Measurements from ENCODE around the gene HES4. TPM values are rescaled to one million over a fixed set of nuclear protein-coding genes. Genes with fewer than 3 reads are reported as not detected.

HES4 gene
- total RNA-seq, 2 donors from 2014 or later = 2.5 TPM; not detected in 1

GRCh38 chr1:975896-976683, 23.8 kb downstream of the HES4 start:
- Mint-ChIP-seq H3K27me3 (peaks cover 4% of the 10 kb centered on the region), H3K27ac (no peak overlapping the region), H3K4me3 (no peak overlapping the region), H3K4me1 (peaks cover 6% of the 10 kb centered on the region), H3K9me3 (no peaks in the 10 kb centered on the region), H3K36me3 (ENCODE audit: low read depth) (no peaks in the 10 kb centered on the region)
- peak; percentile 90 for ATAC-seq (replicated peaks)

GRCh38 chr1:975365-975764, 24.5 kb downstream of the HES4 start:
- ATAC-seq (replicated peaks) = no peak
- Mint-ChIP-seq H3K27me3 (peaks cover 4% of the 10 kb centered on the region), H3K27ac (no peak overlapping the region), H3K4me3 (no peak overlapping the region), H3K4me1 (peaks cover 6% of the 10 kb centered on the region), H3K9me3 (no peaks in the 10 kb centered on the region), H3K36me3 (ENCODE audit: low read depth) (no peaks in the 10 kb centered on the region)

GRCh38 chr1:974687-975328, 25.1 kb downstream of the HES4 start:
- Mint-ChIP-seq H3K27ac (no peak overlapping the region), H3K4me3 (no peak overlapping the region), H3K27me3 (peaks cover 4% of the 10 kb centered on the region), H3K9me3 (no peaks in the 10 kb centered on the region), H3K4me1 (peaks cover 6% of the 10 kb centered on the region), H3K36me3 (ENCODE audit: low read depth) (no peaks in the 10 kb centered on the region)
- ATAC-seq (replicated peaks) = no peak

- Mint-ChIP-seq H3K9me3 (no peaks in the 10 kb centered on the region), H3K4me3 (no peak overlapping the region), H3K27me3 (peaks cover 4% of the 10 kb centered on the region), H3K27ac (no peak overlapping the region), H3K4me1 (peaks cover 6% of the 10 kb centered on the region), H3K36me3 (ENCODE audit: low read depth) (no peaks in the 10 kb centered on the region)
- no peak for ATAC-seq (replicated peaks)
Measured at GRCh38 chr1:974293-974640, 25.6 kb downstream of the HES4 start.

- ATAC-seq (replicated peaks) = no peak
- no peak overlapping the region for H3K27ac Mint-ChIP-seq
- H3K27me3 Mint-ChIP-seq = peaks cover 4% of the 10 kb centered on the region
- no peak overlapping the region for H3K4me3 Mint-ChIP-seq
- H3K36me3 Mint-ChIP-seq (ENCODE audit: low read depth) = no peaks in the 10 kb centered on the region
- H3K4me1 Mint-ChIP-seq = peaks cover 6% of the 10 kb centered on the region
- no peaks in the 10 kb centered on the region for H3K9me3 Mint-ChIP-seq
Measured at GRCh38 chr1:973459-974292, 26.2 kb downstream of the HES4 start.

- no peaks in the 10 kb centered on the region for H3K9me3 Mint-ChIP-seq
- H3K4me1 Mint-ChIP-seq = peaks cover 6% of the 10 kb centered on the region
- H3K36me3 Mint-ChIP-seq (ENCODE audit: low read depth) = no peaks in the 10 kb centered on the region
- H3K27me3 Mint-ChIP-seq = peaks cover 4% of the 10 kb centered on the region
- no peak overlapping the region for H3K4me3 Mint-ChIP-seq
- ATAC-seq (replicated peaks) = no peak
- no peak overlapping the region for H3K27ac Mint-ChIP-seq
Measured at GRCh38 chr1:972726-973458, 27.0 kb downstream of the HES4 start.

GRCh38 chr1:971751-972506, 28.0 kb downstream of the HES4 start:
- Mint-ChIP-seq H3K9me3 (no peaks in the 10 kb centered on the region), H3K4me3 (no peak overlapping the region), H3K27ac (no peak overlapping the region), H3K27me3 (peaks cover 4% of the 10 kb centered on the region), H3K36me3 (ENCODE audit: low read depth) (no peaks in the 10 kb centered on the region), H3K4me1 (peaks cover 6% of the 10 kb centered on the region)
- no peak for ATAC-seq (replicated peaks)

GRCh38 chr1:970973-971730, 28.7 kb downstream of the HES4 start:
- Mint-ChIP-seq H3K27ac (no peak overlapping the region), H3K27me3 (peaks cover 4% of the 10 kb centered on the region), H3K4me1 (peaks cover 6% of the 10 kb centered on the region), H3K36me3 (ENCODE audit: low read depth) (no peaks in the 10 kb centered on the region), H3K4me3 (no peak overlapping the region), H3K9me3 (no peaks in the 10 kb centered on the region)
- no peak for ATAC-seq (replicated peaks)

- no peaks in the 10 kb centered on the region for H3K36me3 Mint-ChIP-seq (ENCODE audit: low read depth)
- no peaks in the 10 kb centered on the region for H3K4me1 Mint-ChIP-seq
- no peaks in the 10 kb centered on the region for H3K9me3 Mint-ChIP-seq
- H3K27ac Mint-ChIP-seq = no peak overlapping the region
- no peak overlapping the region for H3K4me3 Mint-ChIP-seq
- no peaks in the 10 kb centered on the region for H3K27me3 Mint-ChIP-seq
- no peak for ATAC-seq (replicated peaks)
Measured at GRCh38 chr1:970242-970972, 29.5 kb downstream of the HES4 start.

GRCh38 chr1:969260-969855, 30.5 kb downstream of the HES4 start:
- no peaks in the 10 kb centered on the region for H3K4me1 Mint-ChIP-seq
- H3K27ac Mint-ChIP-seq = no peak overlapping the region
- no peak overlapping the region for H3K4me3 Mint-ChIP-seq
- no peaks in the 10 kb centered on the region for H3K36me3 Mint-ChIP-seq (ENCODE audit: low read depth)
- no peaks in the 10 kb centered on the region for H3K27me3 Mint-ChIP-seq
- no peaks in the 10 kb centered on the region for H3K9me3 Mint-ChIP-seq
- no peak for ATAC-seq (replicated peaks)

GRCh38 chr1:967466-968343, 32.2 kb downstream of the HES4 start:
- H3K4me3 Mint-ChIP-seq = no peak overlapping the region
- H3K27me3 Mint-ChIP-seq = no peaks in the 10 kb centered on the region
- H3K4me1 Mint-ChIP-seq = no peaks in the 10 kb centered on the region
- no peak overlapping the region for H3K27ac Mint-ChIP-seq
- peaks cover 6% of the 10 kb centered on the region for H3K36me3 Mint-ChIP-seq (ENCODE audit: low read depth)
- no peak for ATAC-seq (replicated peaks)
- H3K9me3 Mint-ChIP-seq = no peaks in the 10 kb centered on the region
